Tongue (tissue), 2 donors: ENCODE measurements around the gene RAP2A. TPM values are rescaled to one million over a fixed set of nuclear protein-coding genes. Genes with fewer than 3 reads are reported as not detected.

Experiments used
- DNase-seq: peaks from one replicate; pipeline ENCODE4 v3.0.0-alpha.2; 2015
- total RNA-seq: library from RNA; depleted of rRNA; stranded (reverse); fragments of >200 nt; gene quantifications from one replicate; pipeline ENCODE4 v1.2.3, GENCODE V29; 2014

RAP2A gene
- total RNA-seq: 51.2 TPM

GRCh38 chr13:97433727-97434396 lies at the start of gene RAP2A:
TSS of gene RAP2A (plus strand) at chr13:97434169. CDS start at chr13:97434471, 302 bp downstream.
- DNase-seq: peak; percentile 96

- DNase-seq: no peak
These were observed 49.6 kb upstream of the RAP2A start for GRCh38 chr13:97384371-97384770.

- no peak for DNase-seq
These were observed 48.8 kb upstream of the RAP2A start for GRCh38 chr13:97385146-97385545.

DNA sequence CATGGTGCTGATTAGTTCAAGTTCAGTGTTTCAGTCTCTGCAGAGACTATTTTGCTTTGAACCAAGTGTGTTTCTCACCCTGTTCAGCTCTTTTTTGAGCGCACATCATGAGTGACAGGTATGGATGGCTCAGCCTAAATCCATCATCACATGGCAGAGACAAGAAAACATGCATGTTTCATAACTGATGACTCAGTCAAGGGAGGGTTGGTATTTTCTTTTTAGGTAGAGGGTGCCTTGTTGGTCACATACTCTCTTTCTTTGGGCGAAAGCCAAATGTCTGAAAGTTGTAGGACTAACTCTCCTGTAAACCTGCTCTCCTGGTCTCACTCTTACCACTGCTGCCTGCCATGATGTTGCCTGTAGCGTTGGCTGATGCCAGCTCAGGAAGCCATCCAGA lies 48.1 kb upstream of the RAP2A start:
- DNase-seq: no peak

- no peak for DNase-seq
These were observed 47.0 kb upstream of the RAP2A start for GRCh38 chr13:97386801-97387484.

- no peak for DNase-seq
These were observed 46.5 kb upstream of the RAP2A start for GRCh38 chr13:97387485-97387839.

GRCh38 chr13:97387890-97388289 lies 46.1 kb upstream of the RAP2A start:
- no peak for DNase-seq

DNA sequence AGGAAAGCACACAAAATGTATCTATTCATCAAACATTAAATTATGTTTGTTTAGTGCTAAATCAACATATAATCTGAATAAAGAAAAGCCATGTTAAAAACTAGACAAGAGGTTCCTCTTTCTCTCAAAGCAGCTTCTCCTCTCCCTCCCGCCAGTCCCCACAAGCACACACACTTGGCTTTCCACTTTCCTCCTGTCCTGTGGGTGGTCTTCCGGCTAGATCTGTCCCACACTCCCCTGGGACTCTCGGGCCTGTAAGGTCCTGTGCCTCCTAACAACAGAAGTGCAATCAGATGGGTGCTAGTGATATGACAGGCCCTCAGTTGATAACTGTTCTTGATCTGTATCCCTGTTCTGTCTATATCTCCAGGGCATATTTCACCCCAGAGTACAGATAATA lies 45.6 kb upstream of the RAP2A start:
- no peak for DNase-seq

DNA sequence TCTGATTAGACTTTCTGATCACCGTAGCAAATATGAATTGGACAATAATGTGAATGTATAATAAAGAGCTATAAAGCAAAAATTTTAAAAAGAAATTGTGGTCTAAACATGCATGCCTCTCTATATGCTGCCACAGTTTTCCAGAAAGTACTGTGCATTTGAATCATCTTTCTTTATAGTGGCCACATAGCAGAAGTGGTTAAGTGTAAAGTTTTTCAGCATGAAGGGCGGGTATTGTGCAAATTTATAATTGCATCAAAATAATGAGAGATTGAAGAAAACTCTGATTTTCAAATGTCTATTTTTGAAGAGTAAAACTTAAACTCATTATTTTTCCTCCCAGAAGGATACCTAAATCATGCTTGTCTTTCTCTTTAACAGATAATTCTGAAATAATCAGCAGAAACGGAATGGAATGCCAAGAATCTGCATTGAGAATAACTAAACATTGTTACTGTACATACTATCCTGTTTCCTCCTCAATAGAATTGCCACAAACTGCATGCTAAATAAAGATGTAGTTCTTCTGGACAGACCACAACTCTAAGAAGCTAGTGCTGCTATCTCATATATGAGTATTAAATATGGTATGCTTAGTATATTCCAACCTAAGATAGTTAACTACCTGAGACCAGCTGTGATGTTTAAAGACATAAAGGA lies 42.9 kb upstream of the RAP2A start:
- DNase-seq: peak; percentile 26

GRCh38 chr13:97392020-97392419 lies 41.9 kb upstream of the RAP2A start:
- no peak for DNase-seq

- DNase-seq: no peak
These were observed 39.4 kb upstream of the RAP2A start for GRCh38 chr13:97394542-97394941.

- no peak for DNase-seq
These were observed 38.4 kb upstream of the RAP2A start for GRCh38 chr13:97395447-97396136.

- DNase-seq: no peak
These were observed 36.7 kb upstream of the RAP2A start for GRCh38 chr13:97397267-97397666.

DNA sequence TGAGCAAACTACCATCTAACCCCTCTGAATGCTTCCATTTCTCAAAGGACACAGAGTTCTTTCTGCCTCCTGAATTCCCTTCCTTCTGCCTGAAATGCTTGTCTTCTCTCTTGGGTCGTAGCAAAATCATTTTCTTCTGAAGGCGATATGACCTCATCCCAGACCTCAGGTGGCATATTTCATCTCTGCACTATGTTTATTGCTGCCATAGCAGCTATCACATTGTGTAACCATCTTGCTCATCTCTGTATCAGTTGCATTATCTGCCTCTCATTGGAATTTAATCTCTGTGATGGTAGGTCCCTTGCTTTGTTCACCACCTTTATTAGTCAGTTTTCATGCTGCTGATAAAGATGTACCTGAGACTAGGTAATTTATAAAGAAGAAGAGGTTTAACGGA lies 32.5 kb upstream of the RAP2A start:
- DNase-seq: no peak

GRCh38 chr13:97403893-97404750 lies 29.8 kb upstream of the RAP2A start:
- DNase-seq: no peak

GRCh38 chr13:97407540-97407939 lies 26.4 kb upstream of the RAP2A start:
- DNase-seq: no peak

DNA sequence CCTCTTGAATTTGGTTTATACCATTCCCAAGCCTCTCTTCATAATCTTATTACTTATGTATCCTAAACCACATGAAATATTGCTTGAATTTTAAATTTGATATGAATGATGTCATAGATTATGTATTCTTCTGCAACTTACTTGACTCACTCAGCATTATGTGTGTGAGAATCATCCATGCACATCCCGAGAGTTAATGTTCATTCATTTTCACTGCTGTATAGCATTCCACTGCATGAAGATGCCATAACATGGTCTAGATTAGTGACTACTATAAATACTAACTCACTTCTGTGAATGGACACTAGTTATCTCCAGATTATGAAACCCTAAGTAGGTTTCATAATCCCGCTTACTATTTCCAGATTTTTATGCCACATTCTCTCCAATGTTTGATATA lies 25.0 kb upstream of the RAP2A start:
- DNase-seq: no peak

DNA sequence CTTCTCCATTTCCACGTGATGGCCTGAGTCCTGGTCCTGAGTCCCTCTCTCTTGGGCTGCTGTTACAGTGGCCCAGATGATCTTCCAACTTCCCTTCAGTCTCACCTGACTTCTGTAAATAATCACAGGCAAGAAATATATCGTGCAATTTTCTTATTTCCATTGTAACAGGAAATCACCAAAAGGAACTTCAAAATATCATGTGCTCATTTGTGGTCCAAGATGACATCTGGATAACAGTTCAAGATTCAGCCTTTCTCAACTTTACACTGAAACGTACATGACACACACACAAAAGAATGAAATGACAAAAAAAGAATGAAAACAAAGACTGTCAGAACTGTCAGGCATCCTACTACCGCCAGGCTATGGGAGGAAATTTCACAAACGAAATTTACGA lies 22.0 kb upstream of the RAP2A start:
- DNase-seq: no peak

- no peak for DNase-seq
These were observed 20.3 kb upstream of the RAP2A start for GRCh38 chr13:97413694-97414093.

DNA sequence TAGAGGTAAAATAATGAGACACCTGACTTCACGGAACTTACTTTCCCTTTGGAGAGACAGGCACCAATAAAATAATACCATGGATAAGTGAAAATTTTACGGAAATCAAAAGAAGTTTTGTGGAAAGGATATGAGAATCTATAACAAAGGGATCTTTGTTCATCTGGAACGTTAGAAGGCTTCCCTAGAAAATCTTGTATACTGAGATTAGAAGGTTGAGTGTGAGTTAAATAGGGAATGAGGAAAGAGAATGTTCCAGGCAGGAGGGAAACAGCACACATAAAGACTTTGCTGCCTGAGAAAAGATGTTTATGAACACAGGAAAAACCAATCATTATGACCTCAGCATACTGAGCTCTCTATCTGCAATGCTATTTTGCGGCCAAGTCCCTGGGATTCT lies 19.6 kb upstream of the RAP2A start:
- DNase-seq: no peak

GRCh38 chr13:97417698-97418097 lies 16.3 kb upstream of the RAP2A start:
- DNase-seq: no peak
